GM18870 (cell line): Measurements from ENCODE around the gene EPHA3.
A peak's percentile ranks its signal among the peaks of the same experiment; 100 is the strongest.

ENCODE experiments used
- ATAC-seq: cut with Tn5 transposase; IDR thresholded peaks from one replicate; pipeline ENCODE4 v1.9.1; 2021; ENCODE audit warnings: moderate library complexity; ENCODE audit not compliant: unreplicated experiment

Gene EPHA3

DNA sequence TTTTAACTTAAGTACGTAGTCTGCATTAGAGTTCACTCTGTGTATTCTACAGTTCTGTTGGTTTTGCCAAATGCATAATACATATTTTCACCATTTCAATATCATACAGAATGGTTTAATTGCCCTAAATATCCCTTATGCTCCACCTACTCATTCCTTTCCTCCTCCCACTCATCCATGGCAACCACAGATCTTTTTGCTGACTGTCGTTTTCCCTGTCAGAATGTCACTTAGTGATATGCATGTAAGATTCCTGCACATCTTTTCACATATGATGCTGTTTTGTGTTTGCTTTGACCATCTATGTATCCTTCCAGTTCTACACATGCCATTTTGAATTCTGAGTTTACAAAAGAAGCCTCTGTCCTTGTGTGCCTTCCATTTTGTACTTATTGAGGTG lies 36.7 kb downstream of the EPHA3 start:
- no peak for ATAC-seq

DNA sequence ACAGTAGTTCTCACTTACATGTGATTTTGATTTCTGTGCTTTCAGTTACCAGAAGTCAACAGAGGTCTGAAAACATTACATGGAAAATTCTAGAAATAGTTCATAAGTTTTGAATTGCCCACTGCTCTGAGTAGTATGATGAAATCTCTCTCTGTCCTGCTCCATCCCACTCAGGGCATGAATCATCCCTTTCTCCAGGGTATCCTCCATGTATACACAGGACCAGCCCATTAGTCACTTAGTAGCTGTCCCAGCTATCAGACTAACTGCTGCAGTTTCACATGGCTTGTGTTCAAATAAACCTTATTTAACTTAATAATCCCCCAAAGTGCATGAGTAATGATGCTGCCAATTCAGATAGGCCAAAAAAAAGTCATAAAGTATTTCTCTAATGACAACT lies 38.6 kb downstream of the EPHA3 start:
- no peak for ATAC-seq

DNA sequence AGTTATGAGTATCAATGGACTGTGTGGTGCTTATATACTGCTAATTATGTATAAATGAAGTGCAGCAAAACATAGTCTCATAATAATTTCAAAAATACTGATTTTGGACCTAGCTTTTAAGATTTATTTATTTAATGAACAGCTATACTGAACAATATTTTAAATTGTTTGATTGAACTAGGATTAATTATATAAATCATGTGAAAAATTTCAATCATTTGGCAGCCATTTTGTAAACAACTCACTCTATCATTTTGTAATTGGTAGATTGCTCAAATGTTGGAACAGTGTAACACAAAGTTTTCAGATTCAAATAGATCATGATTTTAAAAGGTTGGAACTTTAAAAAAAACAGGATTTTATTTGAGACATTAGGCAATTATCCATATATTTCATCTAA lies 47.0 kb downstream of the EPHA3 start:
- ATAC-seq, result no peak

DNA sequence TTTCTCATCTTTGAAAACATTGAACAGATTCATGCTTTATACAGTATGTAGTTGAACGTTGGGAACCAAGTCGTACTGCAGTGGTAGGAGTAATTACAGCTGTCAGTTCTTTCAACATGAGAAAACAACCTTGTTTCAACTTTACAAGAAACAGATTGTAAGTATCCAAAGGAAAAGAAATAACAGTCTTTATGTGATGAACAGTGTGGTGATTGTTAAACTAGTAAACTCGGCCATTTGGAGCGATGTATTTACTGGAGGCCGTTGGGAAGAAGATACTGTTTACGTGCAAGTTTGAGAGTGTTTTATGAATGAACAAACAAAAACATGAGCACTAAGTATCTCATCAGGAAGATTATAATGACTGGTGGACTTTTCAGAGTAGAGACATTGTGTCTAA lies 48.4 kb downstream of the EPHA3 start:
- no peak for ATAC-seq

DNA sequence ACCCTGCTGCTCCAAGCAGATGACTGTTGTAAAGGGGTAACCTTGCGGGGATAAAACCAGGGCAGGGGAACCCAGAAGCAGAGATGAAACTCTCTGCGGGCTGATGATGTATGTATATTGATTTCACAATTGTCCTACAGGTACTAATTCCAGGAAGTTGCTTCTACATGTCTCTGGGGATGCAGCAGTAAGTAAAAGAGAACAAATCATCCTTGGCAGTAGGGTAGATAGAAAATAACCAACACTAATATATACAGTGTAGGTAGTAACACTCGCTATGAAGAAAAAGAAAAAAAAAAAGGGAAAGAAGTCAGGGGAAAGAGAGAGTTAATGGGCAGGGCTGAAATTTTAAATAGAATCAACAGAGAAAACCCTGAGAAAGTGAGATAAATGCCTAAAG lies 50.2 kb downstream of the EPHA3 start:
- ATAC-seq, result no peak

DNA sequence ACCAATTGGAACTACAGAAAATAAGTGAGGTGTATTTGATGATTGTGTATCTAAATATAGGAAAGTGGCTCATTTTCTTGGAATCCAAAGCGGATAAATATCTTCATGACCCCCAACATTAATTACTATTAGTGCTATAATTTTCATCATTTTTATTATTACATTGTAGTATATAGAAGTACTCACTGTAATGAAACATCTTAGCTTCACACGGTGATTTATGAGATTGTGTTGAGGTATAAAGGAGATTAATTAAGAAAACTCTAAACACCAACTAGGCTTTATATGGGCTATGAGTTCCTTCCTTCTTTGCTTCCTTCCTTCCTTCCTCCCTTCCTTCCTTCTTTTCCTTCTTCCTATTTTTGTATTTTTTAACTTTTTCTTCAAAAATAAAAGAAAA lies 52.2 kb downstream of the EPHA3 start:
- no peak for ATAC-seq

DNA sequence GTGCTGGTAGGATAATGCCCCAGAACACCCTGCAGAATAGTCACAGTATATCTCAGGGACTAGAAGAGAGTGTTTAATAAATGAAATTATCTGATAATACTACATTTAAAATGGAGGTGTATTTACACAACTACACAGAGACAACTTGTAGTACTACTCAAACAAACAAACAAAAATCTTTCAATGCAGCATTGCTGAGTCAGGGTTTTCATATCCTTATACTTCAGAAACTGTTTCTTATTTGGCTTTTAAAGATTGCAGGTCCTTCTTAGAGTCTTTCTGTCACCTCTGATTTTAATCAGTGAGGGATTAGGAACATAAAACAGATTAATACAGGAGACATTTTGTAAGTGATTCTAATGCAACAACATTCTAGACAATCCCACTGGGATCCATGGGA lies 57.4 kb downstream of the EPHA3 start:
- ATAC-seq, result no peak

DNA sequence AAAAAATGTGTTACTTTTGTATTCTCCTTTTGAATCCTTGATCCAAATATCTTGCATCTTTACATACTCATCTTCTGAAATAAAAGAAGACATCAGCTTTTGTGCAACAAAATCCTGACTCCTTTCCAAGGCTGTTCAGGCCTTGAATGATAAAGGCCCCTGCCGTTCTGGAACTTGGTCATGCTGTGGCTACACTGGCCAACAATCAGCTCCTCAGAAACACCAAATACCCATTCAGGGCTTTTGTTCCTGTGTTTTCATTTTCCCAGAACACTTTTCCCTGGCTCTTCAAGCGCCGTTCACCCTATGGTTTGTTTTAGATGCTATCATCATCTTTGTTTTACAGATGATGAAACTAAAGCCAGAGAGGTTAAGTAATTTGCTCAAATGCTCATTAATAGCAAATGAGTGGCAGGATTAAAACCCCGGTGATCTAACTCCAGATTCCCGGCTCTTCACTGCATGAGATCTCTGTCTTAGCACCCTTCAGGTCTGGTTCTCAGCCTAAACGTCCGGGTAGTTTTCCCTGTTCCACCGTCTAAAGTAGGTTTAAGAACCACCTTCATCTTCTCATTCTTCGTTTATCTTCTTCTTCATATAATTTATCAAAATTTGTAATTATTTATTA lies 58.3 kb downstream of the EPHA3 start:
- ATAC-seq, result no peak

DNA sequence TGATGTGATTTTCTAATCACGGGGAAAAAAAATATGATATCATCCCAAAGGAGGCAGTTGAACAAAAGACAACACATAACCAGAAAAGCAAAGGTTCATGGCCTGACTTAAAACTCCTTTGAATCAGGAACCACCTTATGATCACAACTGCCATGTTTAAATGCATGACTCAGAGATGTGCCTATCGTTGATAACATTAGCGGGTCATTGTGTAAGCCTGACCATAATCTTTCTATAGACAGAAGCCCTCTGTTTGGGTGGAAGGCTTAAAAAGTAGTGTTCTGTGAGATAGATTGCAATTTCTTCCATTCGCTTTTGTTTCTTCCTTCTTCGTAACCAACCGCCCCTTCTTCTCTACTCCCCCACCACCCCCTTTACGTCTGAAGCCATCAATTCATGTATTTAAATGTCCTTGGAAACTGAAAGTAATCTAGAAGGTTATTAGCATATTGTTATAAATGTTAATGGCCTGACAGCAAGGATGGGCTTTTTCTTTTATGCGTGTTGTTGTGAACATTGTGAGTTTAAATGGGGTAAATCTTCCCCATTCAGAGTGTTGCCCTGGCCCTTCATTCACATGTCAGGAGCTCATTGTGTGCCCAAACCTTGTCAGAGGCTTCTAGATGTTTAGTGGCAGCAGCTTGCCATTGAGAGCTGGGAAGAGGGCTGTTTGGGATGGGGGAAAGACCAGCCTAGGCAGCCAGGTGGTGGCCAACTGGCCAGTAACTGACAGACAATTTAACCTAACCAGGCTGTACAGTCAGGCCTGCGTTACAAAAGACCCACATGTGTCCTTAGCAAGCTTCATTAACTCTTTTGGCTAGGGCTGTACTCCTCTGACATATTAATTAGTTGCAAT lies 64.5 kb downstream of the EPHA3 start:
- ATAC-seq, result no peak

DNA sequence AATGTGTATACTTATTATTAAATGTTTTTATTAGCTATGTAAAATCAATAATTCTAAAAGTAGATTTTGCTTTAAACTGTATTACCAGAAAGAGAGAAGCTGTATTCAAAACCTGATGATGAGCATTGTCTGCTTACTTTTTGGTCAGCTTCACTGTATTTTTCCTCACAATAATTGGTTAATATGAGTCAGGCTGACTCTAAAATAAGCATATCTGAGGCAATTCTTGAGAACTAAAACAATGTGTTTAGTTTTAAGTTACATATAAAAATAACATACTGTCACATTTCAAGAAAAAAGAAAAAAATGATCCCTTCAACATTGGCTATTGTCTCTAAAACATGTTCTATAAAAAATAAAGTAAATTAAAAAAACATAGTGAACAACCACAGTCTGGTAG lies 66.1 kb downstream of the EPHA3 start:
- ATAC-seq, result no peak

DNA sequence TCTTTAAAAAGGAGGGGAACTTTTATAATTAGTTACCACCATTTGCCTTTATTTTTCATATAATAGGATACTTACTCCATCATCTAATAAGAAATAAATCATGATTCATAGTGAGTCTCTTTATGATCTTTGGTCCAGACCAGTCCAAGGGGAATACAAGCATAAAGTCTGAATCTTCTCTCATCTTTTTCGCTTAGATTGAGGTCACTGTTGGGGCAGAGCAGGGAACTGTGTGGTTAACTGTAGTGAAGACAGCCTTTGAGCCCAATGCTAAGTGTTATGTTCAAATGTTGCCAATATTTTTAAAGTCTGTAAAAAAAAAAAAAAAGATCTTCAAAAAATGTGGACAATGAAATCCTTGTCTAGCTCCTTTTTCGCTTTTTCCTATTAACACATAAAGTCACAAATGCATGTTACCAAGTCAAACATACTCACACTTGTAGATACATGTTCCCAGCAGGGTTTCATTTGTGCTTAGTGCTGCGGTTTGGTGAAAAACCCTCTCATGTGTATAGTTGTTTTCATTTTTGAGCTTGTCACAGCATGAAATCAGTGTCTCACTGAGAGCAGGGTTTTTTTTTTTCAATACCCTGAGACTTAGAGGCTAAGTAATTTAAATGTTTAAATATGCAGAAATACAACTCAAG lies 72.1 kb downstream of the EPHA3 start:
- ATAC-seq, result peak; percentile 79

DNA sequence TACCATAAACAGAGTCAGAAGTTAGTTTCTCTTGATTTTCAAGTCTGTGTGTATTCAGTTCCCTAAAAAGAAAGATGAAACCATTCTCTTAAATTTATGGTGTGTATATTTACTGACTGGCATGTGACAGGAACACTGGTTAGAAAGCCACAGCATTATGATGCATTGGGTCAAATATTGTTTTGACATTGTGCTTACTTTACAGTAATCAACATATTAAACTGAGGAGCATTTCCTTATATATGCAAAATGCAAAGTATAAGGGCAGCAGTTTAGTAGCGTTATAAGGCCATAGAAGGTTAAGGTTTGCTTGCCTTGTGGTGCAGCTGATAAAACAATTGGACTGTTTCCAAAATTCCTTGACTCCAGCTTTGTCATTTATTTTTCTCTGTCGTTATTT lies 72.9 kb downstream of the EPHA3 start:
- ATAC-seq, result no peak

DNA sequence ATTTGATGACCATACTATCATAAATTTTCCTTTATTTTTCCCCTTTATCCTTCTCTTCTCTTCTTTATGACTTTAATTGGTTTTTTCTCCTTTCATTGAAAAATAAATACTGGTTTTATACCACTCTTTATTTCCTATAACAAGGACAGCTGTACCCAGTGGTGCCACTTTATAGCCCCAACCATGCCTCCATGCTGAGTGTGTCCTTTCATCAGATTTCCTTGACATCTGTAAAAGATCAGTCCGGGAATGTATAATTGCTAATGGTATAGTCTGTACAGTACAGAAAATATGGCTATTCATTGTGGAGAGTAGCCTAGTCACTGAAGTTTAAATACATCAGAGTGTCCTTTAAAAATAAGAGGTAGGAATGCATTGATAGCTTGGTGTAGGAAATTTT lies 74.6 kb downstream of the EPHA3 start:
- no peak for ATAC-seq

DNA sequence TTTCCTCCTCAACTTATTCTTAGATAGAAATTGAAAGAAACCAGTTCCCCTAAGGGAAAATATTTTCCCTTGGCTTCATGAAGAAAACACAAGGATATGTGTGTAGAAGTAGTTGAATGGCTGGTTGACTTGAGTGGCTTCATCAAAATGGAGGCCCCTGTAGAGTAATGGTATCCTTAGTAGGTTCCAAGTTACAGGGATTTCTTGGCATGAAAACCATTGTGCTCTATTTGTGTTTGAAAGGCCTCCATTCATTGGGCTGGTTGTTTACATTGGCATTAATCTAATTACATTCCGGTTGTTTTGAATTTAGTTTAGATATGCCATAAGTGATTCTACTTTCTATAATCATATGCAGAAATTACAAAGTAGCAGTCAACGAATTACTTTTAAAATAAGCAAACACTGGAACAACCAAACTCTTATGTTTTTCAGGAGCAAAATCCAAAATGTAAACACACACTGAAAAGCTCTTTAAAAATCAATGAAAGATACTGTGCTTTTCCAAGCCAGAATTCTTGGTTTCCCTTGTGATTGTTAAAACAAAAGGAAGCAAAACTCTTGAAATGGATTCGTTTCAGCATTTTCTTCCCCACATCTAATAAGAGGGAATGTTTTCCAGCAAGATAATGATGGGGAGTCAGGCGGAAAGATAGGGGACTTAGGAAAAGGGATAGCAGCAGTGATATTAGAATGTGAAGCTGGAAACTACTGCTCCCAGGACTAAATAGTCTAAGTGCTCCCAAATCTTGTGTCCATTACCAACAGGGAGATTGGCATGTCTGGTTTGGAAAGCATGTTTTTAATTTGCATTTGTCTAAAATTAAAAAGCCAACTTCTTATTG lies 77.0 kb downstream of the EPHA3 start:
- no peak for ATAC-seq

DNA sequence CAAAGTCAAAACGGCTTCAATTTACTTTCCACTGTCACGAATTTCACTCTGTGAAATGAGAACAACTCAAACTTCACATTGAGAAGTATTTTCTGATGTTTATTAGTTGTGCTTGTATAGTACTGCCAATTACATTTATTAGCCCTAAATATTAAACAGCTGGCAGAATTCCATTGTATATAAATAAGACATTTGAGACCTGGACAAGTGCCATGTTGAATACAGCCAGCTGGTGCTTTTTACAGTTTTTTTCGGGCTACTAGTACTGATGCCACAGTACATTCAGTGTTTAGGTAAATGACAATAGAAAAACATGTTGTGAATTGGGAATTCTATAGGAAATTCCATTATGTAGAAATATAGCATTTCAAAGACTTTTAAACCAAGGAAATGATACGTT lies 79.0 kb downstream of the EPHA3 start:
- no peak for ATAC-seq

DNA sequence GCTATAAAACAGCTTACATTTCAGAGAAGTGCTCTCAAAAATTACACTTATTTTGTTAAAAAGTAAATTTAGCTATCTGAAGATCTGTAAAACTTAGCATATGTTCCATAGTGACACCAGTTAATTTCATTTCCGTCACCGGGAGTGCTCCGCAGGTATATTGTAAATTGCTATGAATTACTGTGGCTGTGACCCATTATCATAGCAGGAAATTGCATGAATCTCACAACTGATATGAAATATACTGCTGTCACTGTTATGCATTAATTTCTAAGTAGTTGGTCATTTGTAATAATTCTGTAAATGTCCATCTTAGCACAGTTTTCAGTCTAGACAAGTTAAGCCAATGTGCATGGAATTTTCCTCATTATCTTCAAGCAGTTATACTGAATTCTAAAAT lies 91.2 kb downstream of the EPHA3 start:
- no peak for ATAC-seq

DNA sequence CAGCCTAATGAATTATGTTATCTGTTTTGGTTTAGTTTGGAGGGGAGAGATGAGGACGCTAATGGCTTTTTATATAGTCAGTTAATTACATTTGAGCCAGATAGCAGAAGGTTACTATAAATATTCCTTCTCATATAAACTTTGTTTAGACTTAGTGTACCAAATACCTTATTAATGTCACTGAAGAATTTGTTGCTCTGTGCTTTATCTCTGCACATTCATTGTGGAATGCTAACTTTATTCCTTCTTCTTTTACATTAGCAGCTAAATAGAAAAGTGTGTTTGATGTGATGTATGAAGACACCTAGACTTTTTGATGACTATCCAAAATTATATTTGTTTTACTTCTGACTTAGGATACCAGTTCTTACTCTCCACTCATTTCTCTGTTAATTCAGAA lies 105.2 kb downstream of the EPHA3 start:
- ATAC-seq, result no peak

DNA sequence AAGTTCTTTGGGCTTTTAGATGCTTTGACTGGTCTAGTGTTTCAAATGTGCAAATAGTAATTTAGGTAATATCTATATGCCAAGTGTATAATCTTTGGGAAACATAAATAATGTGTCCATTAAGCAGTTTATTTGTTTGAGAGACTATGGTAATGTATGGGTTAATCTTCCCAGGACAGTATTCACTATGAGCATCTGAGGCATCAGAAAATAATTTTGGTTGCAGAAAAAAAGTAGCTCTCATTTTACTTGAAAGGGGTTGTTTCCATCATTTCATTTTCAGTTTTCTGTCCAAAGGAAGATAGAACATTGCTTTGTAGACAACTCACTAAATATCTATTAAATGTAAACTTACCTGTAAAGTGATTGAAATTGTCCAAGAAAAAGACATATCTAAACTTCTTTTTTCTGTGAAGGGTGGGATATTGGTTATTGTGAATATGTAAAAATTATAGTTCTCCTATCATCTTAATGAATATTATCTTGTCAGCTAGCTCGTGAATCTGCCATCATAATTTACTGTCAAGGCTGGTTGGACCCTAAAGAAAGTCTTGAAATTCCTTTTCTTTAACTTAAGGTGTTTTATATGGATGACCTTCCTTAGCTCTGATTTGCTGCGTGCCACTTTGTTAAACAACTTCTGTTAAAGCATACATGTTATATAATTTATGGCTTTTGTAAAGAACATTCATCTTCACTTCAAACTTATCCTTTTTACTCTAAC lies 108.8 kb downstream of the EPHA3 start:
- no peak for ATAC-seq

DNA sequence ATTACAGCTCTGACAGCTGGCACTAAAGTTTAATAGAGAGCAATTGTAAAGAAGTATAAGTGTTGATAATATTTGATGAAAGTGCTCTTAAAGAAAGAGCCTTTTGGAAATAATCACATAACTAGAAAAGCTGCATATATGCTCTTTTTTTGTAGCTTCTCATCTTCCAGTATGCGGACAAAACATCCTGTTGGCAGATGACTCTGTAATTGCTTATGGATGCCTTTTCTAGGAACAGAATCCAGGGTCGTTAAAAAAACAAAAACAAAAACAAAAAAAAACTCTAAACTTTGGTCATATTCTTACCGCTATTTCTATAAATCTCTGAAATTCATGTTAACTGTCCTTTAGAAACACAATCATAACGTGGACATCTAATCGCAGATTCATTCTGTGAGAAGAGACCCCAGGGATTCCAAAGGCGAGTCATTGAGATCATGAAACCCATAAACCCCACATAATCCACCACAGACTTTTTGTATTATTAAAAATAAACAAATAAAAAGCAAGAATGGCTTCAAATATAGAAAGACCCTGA lies 109.8 kb downstream of the EPHA3 start:
- no peak for ATAC-seq

DNA sequence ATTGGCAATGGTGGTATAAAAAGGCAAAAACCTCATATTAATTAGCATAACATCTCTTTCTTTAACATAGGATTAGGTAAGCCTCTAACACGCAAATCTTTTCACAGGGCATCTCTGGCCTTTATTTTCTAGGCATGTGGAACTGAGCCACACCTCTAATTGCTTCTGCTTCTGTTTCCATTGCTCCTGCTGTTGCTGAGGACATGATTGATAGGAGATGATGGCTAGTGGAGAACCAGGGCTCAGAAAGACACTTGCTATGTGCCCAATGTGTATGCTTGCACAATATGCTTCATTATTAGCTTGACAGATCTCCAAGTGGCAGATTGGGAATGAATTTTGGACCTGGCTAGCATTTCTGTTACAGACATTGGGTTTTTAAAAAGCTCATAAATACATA lies 114.5 kb downstream of the EPHA3 start:
- no peak for ATAC-seq
